MM.1S (cell line): ENCODE results near the gene GLT8D2.

Source experiments
- EZH2 ChIP-seq: fragments of 300-600 bp; sonication (generic); optimal IDR thresholded peaks from 2 replicates; pipeline ENCODE3; 2017; ENCODE audit warnings: low read depth, mild to moderate bottlenecking, antibody characterized with exemption, low read length, mixed read lengths
- EZH2phosphoT487 ChIP-seq: fragments of 300-600 bp; sonication (generic); IDR thresholded peaks from 2 replicates; pipeline ENCODE4 v1.6.1; 2018; ENCODE audit warnings: antibody characterized with exemption, low read length
- TF ChIP-seq, protein P1 (sequence below): fragments of 300-600 bp; sonication (generic); IDR thresholded peaks from 2 replicates; pipeline ENCODE4 v1.5.1; 2016; ENCODE audit warnings: antibody characterized with exemption, low read length, mixed read lengths

DNA sequence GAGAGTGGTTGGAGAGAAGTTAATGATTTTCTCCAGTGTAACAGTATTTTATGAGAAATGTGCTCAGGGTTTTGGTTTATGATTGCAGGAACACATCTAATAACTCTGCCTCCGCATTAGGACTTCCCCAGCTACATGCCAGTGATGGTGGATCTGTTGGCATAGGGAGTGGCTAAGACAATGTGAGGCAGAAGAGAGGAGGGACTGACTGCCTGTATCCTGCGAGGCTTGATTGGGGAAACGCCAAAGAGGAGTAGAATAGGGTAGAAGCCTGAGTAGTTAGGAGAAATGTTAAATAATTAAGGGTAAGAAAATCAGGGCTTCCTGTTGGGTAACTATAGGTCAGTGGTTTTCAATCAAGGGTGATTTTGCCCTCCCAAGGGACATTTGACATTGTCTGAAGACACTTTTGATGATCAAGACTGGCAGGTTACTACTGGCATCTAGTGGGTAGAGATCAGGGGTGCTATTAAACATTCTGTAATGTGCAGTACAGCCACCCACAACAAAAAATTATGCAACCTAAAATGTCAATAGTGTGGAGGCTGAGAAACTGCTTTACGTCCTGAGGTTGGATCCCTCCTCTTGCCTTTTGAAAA, 71.5 kb downstream of the GLT8D2 start:
- TF ChIP-seq, protein P1, sequence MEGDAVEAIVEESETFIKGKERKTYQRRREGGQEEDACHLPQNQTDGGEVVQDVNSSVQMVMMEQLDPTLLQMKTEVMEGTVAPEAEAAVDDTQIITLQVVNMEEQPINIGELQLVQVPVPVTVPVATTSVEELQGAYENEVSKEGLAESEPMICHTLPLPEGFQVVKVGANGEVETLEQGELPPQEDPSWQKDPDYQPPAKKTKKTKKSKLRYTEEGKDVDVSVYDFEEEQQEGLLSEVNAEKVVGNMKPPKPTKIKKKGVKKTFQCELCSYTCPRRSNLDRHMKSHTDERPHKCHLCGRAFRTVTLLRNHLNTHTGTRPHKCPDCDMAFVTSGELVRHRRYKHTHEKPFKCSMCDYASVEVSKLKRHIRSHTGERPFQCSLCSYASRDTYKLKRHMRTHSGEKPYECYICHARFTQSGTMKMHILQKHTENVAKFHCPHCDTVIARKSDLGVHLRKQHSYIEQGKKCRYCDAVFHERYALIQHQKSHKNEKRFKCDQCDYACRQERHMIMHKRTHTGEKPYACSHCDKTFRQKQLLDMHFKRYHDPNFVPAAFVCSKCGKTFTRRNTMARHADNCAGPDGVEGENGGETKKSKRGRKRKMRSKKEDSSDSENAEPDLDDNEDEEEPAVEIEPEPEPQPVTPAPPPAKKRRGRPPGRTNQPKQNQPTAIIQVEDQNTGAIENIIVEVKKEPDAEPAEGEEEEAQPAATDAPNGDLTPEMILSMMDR, result no peak
- no peak for TF ChIP-seq EZH2phosphoT487
- no peak for TF ChIP-seq EZH2
